ENCODE measurements around the gene PCDHB13. TPM values are rescaled to one million over a fixed set of nuclear protein-coding genes. Genes with fewer than 3 reads are reported as not detected.
"Not testable (repeated sequence)": the region's sequence is repeated elsewhere in the genome, so short reads cannot be mapped to it uniquely, and the experiment has no call there.

The PCDHB13 gene
- total RNA-seq, 1 donor from 2014 or later, result 12.7 TPM

DNA sequence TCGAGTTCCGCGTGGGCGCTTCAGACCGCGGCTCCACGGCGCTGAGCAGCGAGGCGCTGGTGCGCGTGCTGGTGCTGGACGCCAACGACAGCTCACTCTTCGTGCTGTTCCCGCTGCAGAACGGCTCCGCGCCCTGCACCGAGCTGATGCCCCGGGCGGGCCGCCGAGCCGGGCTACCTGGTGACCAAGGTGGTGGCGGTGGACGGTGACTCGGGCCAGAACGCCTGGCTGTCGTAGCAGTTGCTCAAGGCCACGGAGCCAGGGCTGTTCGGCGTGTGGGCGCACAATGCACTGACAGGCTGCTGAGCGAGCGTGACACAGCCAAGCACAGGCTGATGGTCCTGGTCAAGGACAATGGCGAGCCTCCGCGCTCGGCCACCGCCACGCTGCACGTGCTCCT, 27.8 kb downstream of the PCDHB13 start:
- Mint-ChIP-seq H3K4me1 (ENCODE audit: low read depth, unreplicated experiment) (no peaks in the 10 kb centered on the region), H3K36me3 (ENCODE audit: unreplicated experiment) (peaks cover 57% of the 10 kb centered on the region), H3K9me3 (ENCODE audit: unreplicated experiment) (peaks cover 28% of the 10 kb centered on the region), H3K27ac (ENCODE audit: unreplicated experiment) (no peak overlapping the region), H3K4me3 (ENCODE audit: unreplicated experiment) (no peak overlapping the region), H3K27me3 (ENCODE audit: unreplicated experiment) (peaks cover 11% of the 10 kb centered on the region)
- DNase-seq, result no peak
- TF ChIP-seq, protein P1, sequence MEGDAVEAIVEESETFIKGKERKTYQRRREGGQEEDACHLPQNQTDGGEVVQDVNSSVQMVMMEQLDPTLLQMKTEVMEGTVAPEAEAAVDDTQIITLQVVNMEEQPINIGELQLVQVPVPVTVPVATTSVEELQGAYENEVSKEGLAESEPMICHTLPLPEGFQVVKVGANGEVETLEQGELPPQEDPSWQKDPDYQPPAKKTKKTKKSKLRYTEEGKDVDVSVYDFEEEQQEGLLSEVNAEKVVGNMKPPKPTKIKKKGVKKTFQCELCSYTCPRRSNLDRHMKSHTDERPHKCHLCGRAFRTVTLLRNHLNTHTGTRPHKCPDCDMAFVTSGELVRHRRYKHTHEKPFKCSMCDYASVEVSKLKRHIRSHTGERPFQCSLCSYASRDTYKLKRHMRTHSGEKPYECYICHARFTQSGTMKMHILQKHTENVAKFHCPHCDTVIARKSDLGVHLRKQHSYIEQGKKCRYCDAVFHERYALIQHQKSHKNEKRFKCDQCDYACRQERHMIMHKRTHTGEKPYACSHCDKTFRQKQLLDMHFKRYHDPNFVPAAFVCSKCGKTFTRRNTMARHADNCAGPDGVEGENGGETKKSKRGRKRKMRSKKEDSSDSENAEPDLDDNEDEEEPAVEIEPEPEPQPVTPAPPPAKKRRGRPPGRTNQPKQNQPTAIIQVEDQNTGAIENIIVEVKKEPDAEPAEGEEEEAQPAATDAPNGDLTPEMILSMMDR (IDR thresholded peaks at IDR 0.05; ENCODE audit: partially characterized antibody, unreplicated experiment), result no peak

- H3K27ac Mint-ChIP-seq (ENCODE audit: unreplicated experiment), result peak within 1 kb of the TSS; percentile 94
- DNase-seq, result peak; percentile 76
- no peaks in the 10 kb centered on the region for H3K4me1 Mint-ChIP-seq (ENCODE audit: low read depth, unreplicated experiment)
These were observed 31.6 kb downstream of the PCDHB13 start, which contains the start of gene PCDHB15 for GRCh38 chr5:141245250-141245717. Gene PCDHB15 (plus strand): TSS chr5:141245395. CDS start chr5:141245579, 184 bp downstream.

GRCh38 chr5:141246971-141247370, 33.3 kb downstream of the PCDHB13 start:
- not testable (repeated sequence) for DNase-seq; H3K4me1 Mint-ChIP-seq (ENCODE audit: low read depth, unreplicated experiment); H3K4me3 Mint-ChIP-seq (ENCODE audit: unreplicated experiment); H3K27ac Mint-ChIP-seq (ENCODE audit: unreplicated experiment)
- Mint-ChIP-seq H3K27me3 (ENCODE audit: unreplicated experiment) (peaks cover 12% of the 10 kb centered on the region), H3K36me3 (ENCODE audit: unreplicated experiment) (peaks cover 68% of the 10 kb centered on the region), H3K9me3 (ENCODE audit: unreplicated experiment) (peaks cover 29% of the 10 kb centered on the region)

More at GRCh38 chr5:141245250-141245717, 31.6 kb downstream of the PCDHB13 start, which contains the start of gene PCDHB15:
- peaks cover 36% of the 10 kb centered on the region for H3K9me3 Mint-ChIP-seq (ENCODE audit: unreplicated experiment)
- H3K27me3 Mint-ChIP-seq (ENCODE audit: unreplicated experiment), result peaks cover 14% of the 10 kb centered on the region
- peak within 1 kb of the TSS; percentile 86 for H3K4me3 Mint-ChIP-seq (ENCODE audit: unreplicated experiment)
- H3K36me3 Mint-ChIP-seq (ENCODE audit: unreplicated experiment), result peaks cover 69% of the 10 kb centered on the region
- TF ChIP-seq, protein P1 (IDR thresholded peaks at IDR 0.05; ENCODE audit: partially characterized antibody, unreplicated experiment), result peak; percentile 49

DNA sequence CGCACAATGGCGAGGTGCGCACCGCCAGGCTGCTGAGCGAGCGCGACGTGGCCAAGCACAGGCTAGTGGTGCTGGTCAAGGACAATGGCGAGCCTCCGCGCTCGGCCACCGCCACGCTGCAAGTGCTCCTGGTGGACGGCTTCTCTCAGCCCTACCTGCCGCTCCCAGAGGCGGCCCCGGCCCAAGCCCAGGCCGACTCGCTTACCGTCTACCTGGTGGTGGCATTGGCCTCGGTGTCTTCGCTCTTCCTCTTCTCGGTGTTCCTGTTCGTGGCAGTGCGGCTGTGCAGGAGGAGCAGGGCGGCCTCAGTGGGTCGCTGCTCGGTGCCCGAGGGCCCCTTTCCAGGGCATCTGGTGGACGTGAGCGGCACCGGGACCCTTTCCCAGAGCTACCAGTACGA, 33.7 kb downstream of the PCDHB13 start:
- Mint-ChIP-seq H3K9me3 (ENCODE audit: unreplicated experiment) (peaks cover 30% of the 10 kb centered on the region), H3K4me3 (ENCODE audit: unreplicated experiment) (peak overlapping the region; percentile 7), H3K36me3 (ENCODE audit: unreplicated experiment) (peaks cover 64% of the 10 kb centered on the region), H3K27me3 (ENCODE audit: unreplicated experiment) (peaks cover 11% of the 10 kb centered on the region)
- not testable (repeated sequence) for H3K4me1 Mint-ChIP-seq (ENCODE audit: low read depth, unreplicated experiment); H3K27ac Mint-ChIP-seq (ENCODE audit: unreplicated experiment); DNase-seq

DNA sequence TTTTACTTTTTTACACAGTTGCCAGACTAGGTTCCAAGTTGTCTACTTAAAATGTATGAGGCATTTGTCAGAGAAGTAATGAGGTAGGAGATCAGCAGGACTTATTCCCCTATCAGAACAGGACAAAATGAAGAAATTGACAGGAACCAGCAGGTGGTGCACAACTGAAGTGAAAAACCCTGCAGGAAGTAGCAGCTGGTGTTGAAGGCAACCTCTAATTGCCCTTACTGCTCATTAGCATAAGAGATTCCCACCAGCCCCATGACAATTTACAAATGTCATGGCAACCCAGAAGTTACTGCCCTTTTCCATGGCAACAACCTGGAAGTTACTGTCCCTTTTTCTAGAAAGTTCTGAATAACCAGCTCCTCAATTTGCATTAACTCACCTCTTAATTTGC, 36.9 kb downstream of the PCDHB13 start:
- H3K4me3 Mint-ChIP-seq (ENCODE audit: unreplicated experiment), result no peak overlapping the region
- H3K27ac Mint-ChIP-seq (ENCODE audit: unreplicated experiment), result no peak overlapping the region
- TF ChIP-seq, protein P1 (IDR thresholded peaks at IDR 0.05; ENCODE audit: partially characterized antibody, unreplicated experiment), result no peak
- no peaks in the 10 kb centered on the region for H3K4me1 Mint-ChIP-seq (ENCODE audit: low read depth, unreplicated experiment)
- peaks cover 33% of the 10 kb centered on the region for H3K9me3 Mint-ChIP-seq (ENCODE audit: unreplicated experiment)
- H3K27me3 Mint-ChIP-seq (ENCODE audit: unreplicated experiment), result peaks cover 6% of the 10 kb centered on the region
- no peak for DNase-seq
- H3K36me3 Mint-ChIP-seq (ENCODE audit: unreplicated experiment), result peaks cover 70% of the 10 kb centered on the region

DNA sequence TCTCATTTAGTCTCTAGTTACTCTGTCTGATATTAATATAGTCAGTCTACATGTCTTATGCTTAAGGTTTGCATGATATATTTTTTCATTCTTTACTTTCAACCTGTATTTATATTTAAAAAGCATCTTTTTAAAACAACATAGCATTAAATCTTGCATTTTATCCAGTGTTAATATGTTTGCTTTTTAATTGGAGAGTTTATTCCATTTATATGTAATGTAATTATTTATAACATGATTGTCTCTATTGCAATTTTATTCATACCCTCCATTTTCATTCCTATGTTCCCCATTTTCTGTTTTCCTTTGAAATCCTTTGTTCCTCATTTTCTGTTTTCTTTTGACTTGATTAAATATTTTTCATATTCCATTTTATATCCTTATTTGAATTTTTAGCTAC, 44.7 kb downstream of the PCDHB13 start:
- Mint-ChIP-seq H3K27ac (ENCODE audit: unreplicated experiment) (no peak overlapping the region), H3K36me3 (ENCODE audit: unreplicated experiment) (peaks cover 68% of the 10 kb centered on the region), H3K4me3 (ENCODE audit: unreplicated experiment) (no peak overlapping the region), H3K27me3 (ENCODE audit: unreplicated experiment) (no peaks in the 10 kb centered on the region), H3K9me3 (ENCODE audit: unreplicated experiment) (peaks cover 37% of the 10 kb centered on the region), H3K4me1 (ENCODE audit: low read depth, unreplicated experiment) (no peaks in the 10 kb centered on the region)
- no peak for DNase-seq
- TF ChIP-seq, protein P1 (IDR thresholded peaks at IDR 0.05; ENCODE audit: partially characterized antibody, unreplicated experiment), result no peak

Measured in glutamatergic neuron (in vitro differentiated cells).